HepG2 (cell line): ENCODE measurements around the gene RAB22A. TPM values are rescaled to one million over a fixed set of nuclear protein-coding genes. Genes with fewer than 3 reads are reported as not detected.

Experiments used
- ATAC-seq: fragments of 200-7000 bp; cut with Tn5 transposase; 3 replicates; pipeline ENCODE4 v1.9.1; 2020; ENCODE audit warnings: mild to moderate bottlenecking, moderate library complexity
- BruUV-seq: library from RNA; stranded (reverse); fragments of 400-500 nt; replicated peaks from 2 replicates; lab custom pipeline; 2021; lab: Mats Ljungman, UMichigan
- CTCF ChIA-PET: fragments of 300-600 bp; formaldehyde crosslinking; extraction: SDS; loops from one replicate; lab custom pipeline; 2021; ENCODE audit warnings: low total read pairs, inconsistent platforms, low intra/inter-chr PET ratio; lab: Yijun Ruan, JAX
- POLR2A ChIA-PET: fragments of 350-600 bp; sonication (Branson Sonifier 250); formaldehyde crosslinking; loops from one replicate; lab custom pipeline; 2020; ENCODE audit warnings: antibody characterized with exemption, inconsistent platforms; lab: Yijun Ruan, JAX
- DNase-seq: peaks from one replicate; pipeline ENCODE4 v3.0.0-alpha.2; 2015; ENCODE audit warnings: low spot score
- FAIRE-seq: peaks from 3 replicates; lab custom pipeline; 2011; peaks lifted over from hg19 to GRCh38; lab: Jason Lieb, UNC
- H2AFZ ChIP-seq: one replicate; pipeline ENCODE4 v1.6.1; 2011; ENCODE audit warnings: low read length, inconsistent platforms
- H3K27ac ChIP-seq: fragments of 300-600 bp; 3 replicates; pipeline ENCODE4 v1.8.0; 2011; ENCODE audit warnings: mixed run types, mild to moderate bottlenecking, mixed read lengths, low read length, inconsistent platforms; ENCODE audit not compliant: insufficient read depth; ENCODE audit errors: extremely low read length
- H3K27me3 ChIP-seq, 2 experiments: fragments of 200-600 bp in 1 of 2; 2 replicates in 1 of 2; 3 replicates in 1 of 2; pipeline versions ENCODE4 v1.6.0 to v1.8.0; 2011; ENCODE audit warnings: low read length in 2 of 2, mild to moderate bottlenecking in 2 of 2, moderate library complexity in 2 of 2, inconsistent platforms in 1 of 2; ENCODE audit not compliant: insufficient read depth in 2 of 2, control insufficient read depth in 1 of 2
- H3K36me3 ChIP-seq, 2 experiments: fragments of 200-600 bp in 1 of 2; replicated peaks in 1 of 2; 2 replicates in 1 of 2; 3 replicates in 1 of 2; pipeline versions ENCODE4 v1.5.1 to v1.8.0; 2011; ENCODE audit warnings: low read length in 2 of 2, inconsistent platforms in 1 of 2; ENCODE audit not compliant: insufficient read depth in 2 of 2, control insufficient read depth in 1 of 2
- H3K4me1 ChIP-seq: 2 replicates; pipeline ENCODE4 v1.5.1; 2012; ENCODE audit warnings: low read length, inconsistent platforms; ENCODE audit not compliant: insufficient read depth
- H3K4me2 ChIP-seq: 2 replicates; pipeline ENCODE4 v1.6.0; 2011; ENCODE audit warnings: low read depth, low read length, inconsistent platforms
- H3K4me3 ChIP-seq, 3 experiments: fragments of 200-600 bp in 1 of 3; sonication (generic), shearing (Covaris generic) in 1 of 3; replicated peaks in 1 of 3; 2 replicates each; pipeline ENCODE4 v1.5.1; 2011 to 2016; ENCODE audit warnings: low read length in 3 of 3, inconsistent platforms in 2 of 3, low read depth in 2 of 3, mild to moderate bottlenecking in 2 of 3, control low read depth in 1 of 3, mixed read lengths in 1 of 3; ENCODE audit not compliant: insufficient read depth in 1 of 3
- H3K79me2 ChIP-seq: one replicate; pipeline ENCODE4 v1.6.1; 2011; ENCODE audit warnings: low read length, inconsistent platforms; ENCODE audit not compliant: insufficient read depth
- H3K9ac ChIP-seq: 2 replicates; pipeline ENCODE4 v1.6.0; 2011; ENCODE audit warnings: mild to moderate bottlenecking, low read depth, low read length, inconsistent platforms; ENCODE audit not compliant: insufficient read depth
- H3K9me3 ChIP-seq: 2 replicates; pipeline ENCODE4 v1.5.1; 2012; ENCODE audit warnings: mild to moderate bottlenecking, low read length
- H4K20me1 ChIP-seq: 2 replicates; pipeline ENCODE4 v1.6.0; 2011; ENCODE audit warnings: inconsistent platforms, mild to moderate bottlenecking, low read length, moderate library complexity; ENCODE audit not compliant: insufficient read depth
- ARHGAP35 ChIP-seq: sonication (generic); formaldehyde crosslinking; IDR thresholded peaks from 2 replicates; pipeline ENCODE4 v1.9.0; 2022; ENCODE audit warnings: mild to moderate bottlenecking, inconsistent platforms, moderate library complexity, missing genetic modification reagents, borderline replicate concordance
- ATM ChIP-seq: fragments of 450-650 bp; IDR thresholded peaks from 2 replicates; pipeline ENCODE4 v1.7.1; 2017; ENCODE audit warnings: mild to moderate bottlenecking, borderline replicate concordance
- HMGXB4 ChIP-seq, 2 experiments: sonication (generic) in 1 of 2; formaldehyde crosslinking in 1 of 2; IDR thresholded peaks; 2 replicates each; pipeline versions ENCODE4 v1.4.0 to v1.6.1; 2018 to 2020; ENCODE audit warnings: missing genetic modification reagents in 2 of 2, borderline replicate concordance in 1 of 2, low read depth in 1 of 2, mild to moderate bottlenecking in 1 of 2, missing biosample characterization in 1 of 2
- KAT8 ChIP-seq: IDR thresholded peaks from 2 replicates; pipeline ENCODE4 v1.6.1; 2016; ENCODE audit warnings: missing genetic modification reagents, missing compliant biosample characterization
- MAFG ChIP-seq: sonication (generic); formaldehyde crosslinking; IDR thresholded peaks from 2 replicates; pipeline ENCODE4 v1.5.1; 2020; ENCODE audit warnings: mild to moderate bottlenecking, missing genetic modification reagents
- MAX ChIP-seq: IDR thresholded peaks from 2 replicates; pipeline ENCODE4 v1.6.1; 2012; ENCODE audit warnings: inconsistent platforms
- MYC ChIP-seq: sonication (generic); formaldehyde crosslinking; IDR thresholded peaks from 2 replicates; pipeline ENCODE4 v1.9.0; 2021; ENCODE audit warnings: missing genetic modification reagents, borderline replicate concordance
- MYNN ChIP-seq: sonication (generic); formaldehyde crosslinking; IDR thresholded peaks from 2 replicates; pipeline ENCODE4 v1.4.0; 2020; ENCODE audit warnings: mild to moderate bottlenecking, low read depth, missing genetic modification reagents
- RFX5 ChIP-seq: IDR thresholded peaks from 2 replicates; pipeline ENCODE4 v1.6.1; 2011; ENCODE audit warnings: low read depth, low read length, improper control_type of control experiment
- ZMAT3 ChIP-seq: sonication (generic); formaldehyde crosslinking; conservative IDR thresholded peaks from 2 replicates; pipeline ENCODE4 v1.7.0; 2021; ENCODE audit warnings: missing genetic modification reagents
- ZNF446 ChIP-seq: sonication (generic); formaldehyde crosslinking; IDR thresholded peaks from 2 replicates; pipeline ENCODE4 v1.5.0; 2020; ENCODE audit warnings: mild to moderate bottlenecking, missing genetic modification reagents
- ZNF512 ChIP-seq: sonication (generic); formaldehyde crosslinking; IDR thresholded peaks from 2 replicates; pipeline ENCODE4 v1.4.0; 2020; ENCODE audit warnings: mild to moderate bottlenecking, missing genetic modification reagents
- ZNF639 ChIP-seq: conservative IDR thresholded peaks from 2 replicates; pipeline ENCODE4 v1.6.1; 2018; ENCODE audit warnings: missing genetic modification reagents
- ZNF709 ChIP-seq: sonication (generic); formaldehyde crosslinking; IDR thresholded peaks from 2 replicates; pipeline ENCODE4 v1.5.0; 2020; ENCODE audit warnings: mild to moderate bottlenecking, missing genetic modification reagents
- ZNF879 ChIP-seq: sonication (generic); formaldehyde crosslinking; IDR thresholded peaks from 2 replicates; pipeline ENCODE4 v1.8.1; 2023; ENCODE audit warnings: missing genetic modification reagents
- ZSCAN22 ChIP-seq: sonication (generic); formaldehyde crosslinking; IDR thresholded peaks from 2 replicates; pipeline ENCODE4 v1.4.0; 2020; ENCODE audit warnings: mild to moderate bottlenecking, missing genetic modification reagents
- WGBS: methylation state at CpG from one replicate; pipeline ENCODE4 v1.1.6; 2017; ENCODE audit warnings: low lambda C conversion rate; 5-methylcytosine and 5-hydroxymethylcytosine counted together
- in situ Hi-C: cut with HindIII; loops from 2 replicates; pipeline ENCODE4 v1.10.0; 2017; ENCODE audit warnings: low pct_unique_long_range_greater_than_20kb; ENCODE audit not compliant: extremely low pct_ligation_motif_present
- intact Hi-C: fragments of 100-400 bp; cut with micrococcal nuclease; formaldehyde crosslinking; loops from one replicate; pipeline ENCODE4 v1.10.0; 2022; ENCODE audit not compliant: unreplicated experiment
- polyA plus RNA-seq, 8 experiments: library from polyadenylated mRNA; depleted of rRNA in 3 of 8; stranded (reverse) in 7 of 8; unstranded in 1 of 8; fragments of >200 nt; fragmentation: Illumina TruSeq in 4 of 8; extraction: Trizol in 4 of 8; gene quantifications; 2 replicates each; pipeline versions ENCODE4 v1.2.1 to v1.2.3, GENCODE V29; 2011 to 2016; ENCODE audit warnings: low read depth in 4 of 8, missing spikeins in 1 of 8, mixed read lengths in 1 of 8; ENCODE audit not compliant: insufficient read depth in 1 of 8
- total RNA-seq, 5 experiments: library from RNA; depleted of rRNA; stranded (reverse); fragments of >200 nt; fragmentation: Illumina TruSeq; extraction: Trizol; gene quantifications; 2 replicates each; pipeline ENCODE4 v1.2.3, GENCODE V29; 2016; ENCODE audit warnings: low read depth in 1 of 5

The RAB22A gene
- total and polyA plus RNA-seq, 2 of the 13 experiments (the other 11 are each of a cell fraction or from before 2014, with no cell fraction given): 10.7 to 11.2 TPM

GRCh38 chr20:58330249-58330648, 20.7 kb downstream of the RAB22A start:
- BruUV-seq: no TSS peak
- H3K4me1 ChIP-seq: peaks cover 12% of the 10 kb centered on the region
- 95% methylated on average over 3 of the region's 3 CpGs for WGBS
- in situ Hi-C loops (no loop called here), intact Hi-C loops (no loop called here)
- H3K4me3 ChIP-seq: no peak overlapping the region
- POLR2A ChIA-PET: no interaction called here
- H3K9me3 ChIP-seq: no peaks in the 10 kb centered on the region
- DNase-seq (no peak), FAIRE-seq (no peak), ATAC-seq (no peak)
- H3K27me3 ChIP-seq: no peaks in the 10 kb centered on the region
- no peaks in the 10 kb centered on the region for H4K20me1 ChIP-seq
- CTCF ChIA-PET: no interaction called here
- peaks cover 25% of the 10 kb centered on the region for H3K79me2 ChIP-seq
- no peak overlapping the region for H3K9ac ChIP-seq
- H3K27ac ChIP-seq: no peak overlapping the region
- TF ChIP-seq ATM (no peak), ZMAT3 (no peak), RFX5 (no peak), ARHGAP35 (no peak), KAT8 (CRISPR knock-in tag) (no peak), HMGXB4 (CRISPR knock-in tag; IDR thresholded peaks at IDR 0.05; ENCODE audit: borderline replicate concordance in 1 of 2, low read depth in 1 of 2) (no peak), ZNF879 (no peak), MYC (CRISPR knock-in tag) (no peak), ZNF709 (CRISPR knock-in tag) (no peak), ZNF446 (no peak), MAFG (CRISPR knock-in tag) (no peak), MYNN (CRISPR knock-in tag) (no peak), MAX (no peak), ZNF639 (CRISPR knock-in tag) (no peak), ZNF512 (CRISPR knock-in tag) (no peak), ZSCAN22 (CRISPR knock-in tag) (no peak)
- H3K36me3 ChIP-seq: peaks cover 2 to 11% of the 10 kb centered on the region in 2 experiments; a peak in 2 of 5 replicates
- H2AFZ ChIP-seq: no peak overlapping the region
- H3K4me2 ChIP-seq: no peak overlapping the region
